ENCODE results near the gene SLC47A1.
A peak's percentile ranks its signal among the peaks of the same experiment; 100 is the strongest.
"Not testable (repeated sequence)": the region's sequence is repeated elsewhere in the genome, so short reads cannot be mapped to it uniquely, and the experiment has no call there.

The SLC47A1 gene

DNA sequence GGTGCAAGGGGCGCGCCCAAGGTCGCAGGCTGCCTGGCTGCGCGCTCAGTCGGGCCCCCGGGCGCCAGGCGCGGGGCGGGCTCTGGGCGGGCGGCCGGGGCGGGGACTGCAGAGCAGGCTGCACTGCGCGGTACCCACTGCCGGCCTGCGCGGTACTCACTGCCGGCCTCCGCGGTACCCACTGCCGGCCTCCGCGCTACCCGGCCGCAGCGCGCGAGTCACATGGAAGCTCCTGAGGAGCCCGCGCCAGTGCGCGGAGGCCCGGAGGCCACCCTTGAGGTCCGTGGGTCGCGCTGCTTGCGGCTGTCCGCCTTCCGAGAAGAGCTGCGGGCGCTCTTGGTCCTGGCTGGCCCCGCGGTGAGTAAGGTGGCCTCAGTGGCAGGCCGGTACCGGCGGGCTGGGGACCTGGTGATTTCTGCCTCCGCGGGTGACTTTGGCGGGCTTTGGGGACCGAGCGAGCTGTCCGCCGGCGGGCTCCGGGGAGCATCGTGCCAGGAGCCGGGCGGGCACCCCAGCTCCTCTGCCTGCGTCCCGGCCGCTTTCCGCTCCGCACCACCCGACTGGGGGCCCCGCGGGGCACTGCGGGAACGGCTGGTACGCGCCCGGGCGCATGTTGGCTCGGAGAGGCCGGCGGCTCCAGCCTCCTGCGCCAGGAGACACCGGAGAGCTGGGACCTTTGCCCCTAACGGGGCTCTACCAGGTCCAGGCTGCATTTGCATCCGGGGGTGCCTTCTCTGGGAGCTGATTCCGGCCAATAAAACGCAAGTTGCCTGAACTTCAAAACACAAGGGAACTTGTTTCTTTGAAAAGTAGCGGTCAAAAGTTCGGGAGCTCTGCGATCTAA lies at the start of gene SLC47A1:
Gene SLC47A1 (plus strand): TSS at position 137 of the 844 bp plus-strand sequence. CDS start 86 bp downstream, at position 223.
- peak in 1 of 2 experiments; percentile 29 for DNase-seq

DNA sequence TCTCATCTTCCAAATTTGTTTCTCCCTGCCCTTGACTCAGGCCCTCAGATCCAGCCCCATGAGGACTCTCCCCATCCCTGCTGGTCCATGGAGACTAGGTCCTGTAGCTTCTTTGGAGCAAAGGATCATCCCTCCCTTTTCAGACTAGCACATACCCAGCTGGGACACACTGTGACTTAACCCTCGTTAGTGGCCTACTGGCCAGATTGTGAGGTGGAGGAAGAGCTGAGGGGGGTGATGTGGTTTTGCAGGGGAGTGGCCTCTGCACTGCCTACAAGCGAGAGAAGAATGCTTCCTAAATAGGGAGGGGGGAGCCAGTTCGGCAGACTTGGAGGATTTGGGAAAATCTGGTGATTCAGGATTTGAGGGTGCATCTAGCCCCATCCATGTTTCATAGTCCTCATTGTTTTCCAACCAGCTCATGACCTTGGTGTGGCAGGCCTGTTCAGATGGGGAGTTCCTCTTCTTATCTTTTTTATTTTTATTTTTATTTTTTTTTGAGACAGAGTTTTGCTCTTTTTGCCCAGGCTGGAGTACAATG lies 47.8 kb upstream of the SLC47A1 start:
- no peak for DNase-seq

- no peak for DNase-seq
Observed at GRCh38 chr17:19486351-19487023, 47.2 kb upstream of the SLC47A1 start.

GRCh38 chr17:19487024-19487600 lies 46.5 kb upstream of the SLC47A1 start:
- no peak for DNase-seq

DNA sequence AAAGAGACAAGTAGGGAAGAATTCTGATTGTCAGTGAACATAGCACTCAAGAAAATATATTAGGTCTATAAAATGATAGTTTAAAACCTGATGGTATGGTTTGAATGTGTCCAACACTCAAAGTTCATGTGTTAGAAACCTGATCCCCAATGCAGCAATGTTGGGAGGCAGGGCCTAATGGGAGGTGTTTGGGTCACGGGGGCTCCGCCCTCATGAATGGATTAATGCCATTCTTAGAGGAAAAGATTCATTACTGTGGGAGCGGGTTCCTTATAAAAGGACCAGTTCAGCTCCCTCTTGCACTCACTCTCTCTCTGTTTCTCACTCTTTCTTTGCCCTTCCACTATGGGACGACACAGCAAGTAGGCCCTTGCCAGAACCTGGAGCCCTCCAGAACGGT lies 41.5 kb upstream of the SLC47A1 start:
- DNase-seq, result no peak

- DNase-seq, result no peak
Observed at GRCh38 chr17:19494961-19495806, 38.5 kb upstream of the SLC47A1 start.

DNA sequence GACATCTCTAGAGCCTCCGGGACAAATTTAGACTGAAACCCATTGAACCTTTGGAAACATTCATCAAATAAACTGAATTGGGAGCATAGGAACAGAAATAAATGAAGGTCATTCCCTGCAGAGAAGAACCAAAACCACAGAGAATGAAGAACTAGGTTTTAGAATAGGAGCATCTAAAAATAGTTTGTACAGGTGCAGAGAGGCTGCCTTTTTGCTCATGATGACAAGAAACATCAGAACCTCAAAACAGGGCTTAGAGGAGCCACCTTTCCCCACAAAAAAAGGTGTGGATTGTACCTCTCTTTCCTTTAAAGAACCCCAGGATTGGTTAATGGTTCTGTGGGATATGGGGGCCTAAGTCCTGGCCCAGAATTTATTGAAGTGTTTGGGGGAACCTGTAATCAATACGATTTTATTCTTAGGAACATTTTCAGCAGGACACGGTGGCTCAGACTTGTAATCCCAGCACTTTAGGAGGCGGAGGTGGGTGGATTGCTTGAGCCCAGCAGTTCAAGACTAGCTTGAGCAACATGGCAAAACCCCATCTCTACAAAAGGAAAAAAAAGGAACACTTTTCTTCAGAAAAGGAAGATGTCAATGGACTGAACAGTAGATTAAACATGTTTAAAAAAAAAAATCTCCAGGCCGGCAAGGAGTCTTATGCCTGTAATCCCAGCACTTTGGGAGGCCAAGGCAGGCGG lies 37.7 kb upstream of the SLC47A1 start:
- no peak for DNase-seq

GRCh38 chr17:19497624-19498023 lies 36.0 kb upstream of the SLC47A1 start:
- DNase-seq, result no peak

- no peak for DNase-seq
Observed at GRCh38 chr17:19501219-19501618, 32.4 kb upstream of the SLC47A1 start.

DNA sequence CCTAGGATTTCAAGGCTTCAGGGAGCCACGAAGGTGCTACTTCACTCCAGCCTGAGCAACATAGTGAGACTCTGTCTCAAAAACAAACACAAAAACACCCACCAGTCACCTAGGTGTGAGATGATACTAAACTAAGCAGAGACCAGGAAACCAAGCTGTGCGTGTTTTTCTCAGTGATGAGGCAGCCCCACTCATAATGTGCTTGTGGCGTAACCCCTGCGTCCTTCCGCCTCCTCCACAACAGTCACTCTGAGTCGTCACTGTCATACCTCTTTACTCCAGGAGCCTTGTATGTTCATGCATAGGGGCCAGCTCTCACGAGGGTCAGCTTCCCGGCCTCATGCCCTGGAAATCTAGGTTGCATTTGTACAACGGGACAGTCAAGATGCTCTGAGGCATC lies 31.1 kb upstream of the SLC47A1 start:
- no peak for DNase-seq

GRCh38 chr17:19505561-19505960 lies 28.1 kb upstream of the SLC47A1 start:
- not testable (repeated sequence) for DNase-seq

GRCh38 chr17:19507775-19508576 lies 25.7 kb upstream of the SLC47A1 start:
- peak; percentile 75 to 81 for DNase-seq

DNA sequence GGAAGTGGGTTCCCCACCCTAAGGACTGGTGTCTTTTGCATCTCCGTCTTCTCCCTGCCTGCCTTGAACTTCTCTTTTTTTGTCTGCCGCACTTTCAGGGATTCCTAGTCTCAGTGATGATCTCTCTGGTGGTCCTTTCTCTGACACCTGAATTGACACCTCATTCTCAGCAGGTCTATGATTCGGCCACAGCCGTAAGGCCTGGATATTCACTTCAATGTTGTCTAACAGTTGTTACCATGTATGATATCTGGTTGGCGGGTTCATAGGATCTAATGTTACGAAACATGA lies 25.1 kb upstream of the SLC47A1 start:
- DNase-seq, result no peak

DNA sequence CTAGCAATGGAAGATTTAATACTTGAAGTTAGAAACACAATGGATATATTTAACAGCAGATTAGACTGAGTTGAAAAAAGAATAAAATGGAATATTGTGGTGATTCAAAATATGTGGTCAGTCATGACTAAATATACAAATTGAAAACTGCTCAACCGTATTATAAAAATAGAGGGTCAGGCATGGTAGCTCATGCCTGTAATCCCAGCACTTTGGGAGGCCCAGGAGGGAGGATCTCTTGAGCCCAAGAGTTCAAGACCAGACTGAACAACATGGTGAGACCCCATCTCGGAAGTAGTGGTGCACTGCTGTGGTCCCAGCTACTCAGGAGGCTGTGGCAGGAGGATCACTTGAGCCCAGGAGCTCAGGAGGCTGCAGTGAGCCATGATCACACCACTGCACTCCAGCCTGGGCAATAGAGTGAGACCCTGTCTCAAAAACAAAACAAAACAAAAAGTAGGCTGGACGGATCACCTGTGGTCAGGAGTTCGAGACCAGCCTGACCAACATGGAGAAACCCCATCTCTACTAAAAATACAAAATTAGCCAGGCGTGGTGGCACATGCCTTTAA lies 24.3 kb upstream of the SLC47A1 start:
- DNase-seq, result not testable (repeated sequence)

GRCh38 chr17:19510903-19511302 lies 22.8 kb upstream of the SLC47A1 start:
- no peak for DNase-seq

DNA sequence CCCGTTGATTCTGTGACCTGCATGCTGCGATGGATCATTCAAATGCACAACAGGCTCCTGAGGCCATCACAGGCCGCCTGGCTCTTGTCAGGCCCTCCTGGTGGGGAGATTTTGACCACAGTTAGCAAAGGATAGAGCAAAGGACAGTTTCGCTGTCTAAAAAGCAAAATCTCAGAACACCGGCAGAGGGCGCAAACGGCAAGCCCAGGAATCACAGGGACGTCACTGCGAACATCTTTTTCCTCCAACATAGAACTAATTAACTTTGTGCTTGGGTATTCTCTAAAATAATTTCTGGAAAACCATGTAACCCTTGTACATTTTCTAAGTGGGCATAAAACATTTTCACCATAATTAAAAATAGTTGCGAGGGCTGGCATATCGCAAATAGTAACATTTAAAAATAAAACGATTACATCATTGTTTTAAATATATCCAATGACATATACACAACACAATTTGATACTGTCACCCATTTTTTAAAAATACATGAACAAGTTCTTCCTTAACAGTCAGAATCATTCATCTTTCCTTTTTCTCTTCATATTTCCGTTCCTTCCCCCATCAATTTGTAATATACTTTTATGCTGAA lies 19.7 kb upstream of the SLC47A1 start:
- DNase-seq, result peak; percentile 47 to 56

DNA sequence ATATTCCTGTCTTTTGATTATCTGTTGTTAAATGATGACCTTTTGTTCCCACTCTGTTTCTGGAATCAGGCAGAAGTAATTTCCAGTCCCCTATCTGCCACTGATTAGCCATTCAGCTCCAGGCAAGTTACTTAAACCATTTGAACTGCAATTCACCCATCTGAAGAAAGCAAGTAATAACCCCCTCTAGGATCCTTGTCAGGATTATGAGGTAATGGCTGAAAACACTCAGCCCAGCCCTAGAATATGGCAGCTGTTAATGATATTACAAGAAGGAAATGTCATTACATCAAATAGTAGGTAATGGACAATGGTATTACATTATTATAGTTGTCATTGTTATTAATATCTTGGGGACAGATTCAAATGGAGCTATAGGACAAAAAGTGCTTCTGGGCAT lies 16.0 kb upstream of the SLC47A1 start:
- no peak for DNase-seq

GRCh38 chr17:19519388-19520291 lies 14.0 kb upstream of the SLC47A1 start:
- not testable (repeated sequence) for DNase-seq

DNA sequence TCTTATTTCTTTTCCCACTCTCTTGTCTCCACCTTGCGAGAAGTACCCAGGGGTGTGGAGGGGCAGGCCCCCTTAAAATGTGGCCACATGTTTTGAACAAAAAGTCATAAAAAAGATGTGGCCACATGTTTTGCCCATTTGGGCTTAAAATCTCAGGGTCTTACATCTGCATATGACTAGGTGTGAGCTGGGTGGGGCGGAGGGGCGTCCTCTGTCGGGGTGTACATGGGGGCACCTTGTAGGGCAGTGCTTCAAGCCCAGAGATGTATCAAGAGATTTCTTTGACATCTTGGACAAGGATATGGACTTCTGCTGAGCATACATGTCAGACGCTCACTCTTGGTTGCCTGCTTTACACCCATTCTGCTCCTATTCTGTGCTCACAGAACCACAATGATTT lies 13.0 kb upstream of the SLC47A1 start:
- no peak for DNase-seq
